ENCODE data around the gene CAPN5. TPM values are rescaled to one million over a fixed set of nuclear protein-coding genes. Genes with fewer than 3 reads are reported as not detected.

The CAPN5 gene
- total and polyA plus RNA-seq, 10 of the 15 experiments (the other 5 are each of a cell fraction or from before 2014, with no cell fraction given): 0.02 to 0.33 (median 0.07) TPM; not detected in 3

DNA sequence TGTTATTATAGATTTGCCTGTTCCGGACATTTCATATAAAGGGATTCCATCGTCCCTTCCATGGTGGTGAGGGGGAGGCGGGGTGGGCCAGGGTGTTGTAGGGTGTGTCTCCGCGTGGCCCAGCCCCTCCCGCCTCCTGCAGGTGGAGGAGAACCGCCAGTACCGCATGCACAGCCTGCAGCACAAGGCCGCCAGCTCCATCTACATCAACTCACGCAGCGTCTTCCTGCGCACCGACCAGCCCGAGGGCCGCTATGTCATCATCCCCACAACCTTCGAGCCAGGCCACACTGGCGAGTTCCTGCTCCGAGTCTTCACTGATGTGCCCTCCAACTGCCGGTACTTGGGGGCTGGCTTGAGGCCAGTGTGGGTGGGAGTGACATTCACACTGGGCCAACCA is 53.8 kb downstream of the CAPN5 start:
- H3K27ac ChIP-seq (ENCODE audit: control insufficient read depth, insufficient read depth): no peak overlapping the region
- no peak overlapping the region for H2AFZ ChIP-seq (ENCODE audit: control insufficient read depth, low read depth, low read length)
- intact Hi-C loops (cut with micrococcal nuclease; ENCODE audit: unreplicated experiment): no loop called here
- ChIA-PET SMC1A (ENCODE audit: uncharacterized antibody, unreplicated experiment) (no interaction called here), CTCF (no interaction called here), POLR2A (no interaction called here), RAD21 (ENCODE audit: unreplicated experiment) (no interaction called here)
- H3K4me2 ChIP-seq (ENCODE audit: control insufficient read depth, insufficient read depth): no peak overlapping the region
- ATAC-seq (no peak), FAIRE-seq (no peak), DNase-seq (ENCODE audit: low read depth, low spot score) (no peak)
- no peaks in the 10 kb centered on the region for H3K9me3 ChIP-seq (replicated peaks; ENCODE audit: control insufficient read depth, insufficient read depth, low read length)
- TF ChIP-seq EZH2 (IDR thresholded peaks at IDR 0.05; ENCODE audit: borderline replicate concordance, control insufficient read depth, low read depth, low read length): no peak
- no peak for TF ChIP-seq HDAC2 (IDR thresholded peaks at IDR 0.05)
- no peak for TF ChIP-seq ASH2L (IDR thresholded peaks at IDR 0.05; ENCODE audit: borderline replicate concordance, low read depth)
- TF ChIP-seq CBFB (IDR thresholded peaks at IDR 0.05; ENCODE audit: low read depth): no peak
- TF ChIP-seq TCF12 (IDR thresholded peaks at IDR 0.05; ENCODE audit: low read depth, low read length): no peak
- TF ChIP-seq, protein P1, sequence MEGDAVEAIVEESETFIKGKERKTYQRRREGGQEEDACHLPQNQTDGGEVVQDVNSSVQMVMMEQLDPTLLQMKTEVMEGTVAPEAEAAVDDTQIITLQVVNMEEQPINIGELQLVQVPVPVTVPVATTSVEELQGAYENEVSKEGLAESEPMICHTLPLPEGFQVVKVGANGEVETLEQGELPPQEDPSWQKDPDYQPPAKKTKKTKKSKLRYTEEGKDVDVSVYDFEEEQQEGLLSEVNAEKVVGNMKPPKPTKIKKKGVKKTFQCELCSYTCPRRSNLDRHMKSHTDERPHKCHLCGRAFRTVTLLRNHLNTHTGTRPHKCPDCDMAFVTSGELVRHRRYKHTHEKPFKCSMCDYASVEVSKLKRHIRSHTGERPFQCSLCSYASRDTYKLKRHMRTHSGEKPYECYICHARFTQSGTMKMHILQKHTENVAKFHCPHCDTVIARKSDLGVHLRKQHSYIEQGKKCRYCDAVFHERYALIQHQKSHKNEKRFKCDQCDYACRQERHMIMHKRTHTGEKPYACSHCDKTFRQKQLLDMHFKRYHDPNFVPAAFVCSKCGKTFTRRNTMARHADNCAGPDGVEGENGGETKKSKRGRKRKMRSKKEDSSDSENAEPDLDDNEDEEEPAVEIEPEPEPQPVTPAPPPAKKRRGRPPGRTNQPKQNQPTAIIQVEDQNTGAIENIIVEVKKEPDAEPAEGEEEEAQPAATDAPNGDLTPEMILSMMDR (IDR thresholded peaks at IDR 0.05 in 2 of 3, conservative IDR thresholded peaks at IDR 0.05 in 1 of 3; ENCODE audit: control insufficient read depth in 2 of 3, extremely low read depth in 1 of 3, insufficient read depth in 1 of 3, low read depth in 3 of 3, low read length in 3 of 3): no peak
- TF ChIP-seq, protein P2, sequence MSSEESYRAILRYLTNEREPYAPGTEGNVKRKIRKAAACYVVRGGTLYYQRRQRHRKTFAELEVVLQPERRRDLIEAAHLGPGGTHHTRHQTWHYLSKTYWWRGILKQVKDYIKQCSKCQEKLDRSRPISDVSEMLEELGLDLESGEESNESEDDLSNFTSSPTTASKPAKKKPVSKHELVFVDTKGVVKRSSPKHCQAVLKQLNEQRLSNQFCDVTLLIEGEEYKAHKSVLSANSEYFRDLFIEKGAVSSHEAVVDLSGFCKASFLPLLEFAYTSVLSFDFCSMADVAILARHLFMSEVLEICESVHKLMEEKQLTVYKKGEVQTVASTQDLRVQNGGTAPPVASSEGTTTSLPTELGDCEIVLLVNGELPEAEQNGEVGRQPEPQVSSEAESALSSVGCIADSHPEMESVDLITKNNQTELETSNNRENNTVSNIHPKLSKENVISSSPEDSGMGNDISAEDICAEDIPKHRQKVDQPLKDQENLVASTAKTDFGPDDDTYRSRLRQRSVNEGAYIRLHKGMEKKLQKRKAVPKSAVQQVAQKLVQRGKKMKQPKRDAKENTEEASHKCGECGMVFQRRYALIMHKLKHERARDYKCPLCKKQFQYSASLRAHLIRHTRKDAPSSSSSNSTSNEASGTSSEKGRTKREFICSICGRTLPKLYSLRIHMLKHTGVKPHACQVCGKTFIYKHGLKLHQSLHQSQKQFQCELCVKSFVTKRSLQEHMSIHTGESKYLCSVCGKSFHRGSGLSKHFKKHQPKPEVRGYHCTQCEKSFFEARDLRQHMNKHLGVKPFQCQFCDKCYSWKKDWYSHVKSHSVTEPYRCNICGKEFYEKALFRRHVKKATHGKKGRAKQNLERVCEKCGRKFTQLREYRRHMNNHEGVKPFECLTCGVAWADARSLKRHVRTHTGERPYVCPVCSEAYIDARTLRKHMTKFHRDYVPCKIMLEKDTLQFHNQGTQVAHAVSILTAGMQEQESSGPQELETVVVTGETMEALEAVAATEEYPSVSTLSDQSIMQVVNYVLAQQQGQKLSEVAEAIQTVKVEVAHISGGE (CRISPR knock-in tag; IDR thresholded peaks at IDR 0.05): no peak
- TF ChIP-seq ZNF24 (IDR thresholded peaks at IDR 0.05): no peak
- TF ChIP-seq SP1 (IDR thresholded peaks at IDR 0.05; ENCODE audit: low read depth, low read length): no peak
- no peak for TF ChIP-seq BMI1 (IDR thresholded peaks at IDR 0.05; ENCODE audit: borderline replicate concordance)
- TF ChIP-seq TAF1 (IDR thresholded peaks at IDR 0.05; ENCODE audit: borderline replicate concordance, low read depth, low read length): no peak
- TF ChIP-seq, protein P3, sequence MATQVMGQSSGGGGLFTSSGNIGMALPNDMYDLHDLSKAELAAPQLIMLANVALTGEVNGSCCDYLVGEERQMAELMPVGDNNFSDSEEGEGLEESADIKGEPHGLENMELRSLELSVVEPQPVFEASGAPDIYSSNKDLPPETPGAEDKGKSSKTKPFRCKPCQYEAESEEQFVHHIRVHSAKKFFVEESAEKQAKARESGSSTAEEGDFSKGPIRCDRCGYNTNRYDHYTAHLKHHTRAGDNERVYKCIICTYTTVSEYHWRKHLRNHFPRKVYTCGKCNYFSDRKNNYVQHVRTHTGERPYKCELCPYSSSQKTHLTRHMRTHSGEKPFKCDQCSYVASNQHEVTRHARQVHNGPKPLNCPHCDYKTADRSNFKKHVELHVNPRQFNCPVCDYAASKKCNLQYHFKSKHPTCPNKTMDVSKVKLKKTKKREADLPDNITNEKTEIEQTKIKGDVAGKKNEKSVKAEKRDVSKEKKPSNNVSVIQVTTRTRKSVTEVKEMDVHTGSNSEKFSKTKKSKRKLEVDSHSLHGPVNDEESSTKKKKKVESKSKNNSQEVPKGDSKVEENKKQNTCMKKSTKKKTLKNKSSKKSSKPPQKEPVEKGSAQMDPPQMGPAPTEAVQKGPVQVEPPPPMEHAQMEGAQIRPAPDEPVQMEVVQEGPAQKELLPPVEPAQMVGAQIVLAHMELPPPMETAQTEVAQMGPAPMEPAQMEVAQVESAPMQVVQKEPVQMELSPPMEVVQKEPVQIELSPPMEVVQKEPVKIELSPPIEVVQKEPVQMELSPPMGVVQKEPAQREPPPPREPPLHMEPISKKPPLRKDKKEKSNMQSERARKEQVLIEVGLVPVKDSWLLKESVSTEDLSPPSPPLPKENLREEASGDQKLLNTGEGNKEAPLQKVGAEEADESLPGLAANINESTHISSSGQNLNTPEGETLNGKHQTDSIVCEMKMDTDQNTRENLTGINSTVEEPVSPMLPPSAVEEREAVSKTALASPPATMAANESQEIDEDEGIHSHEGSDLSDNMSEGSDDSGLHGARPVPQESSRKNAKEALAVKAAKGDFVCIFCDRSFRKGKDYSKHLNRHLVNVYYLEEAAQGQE (IDR thresholded peaks at IDR 0.05; ENCODE audit: low read depth, low read length): no peak
- no peak for TF ChIP-seq RELA (IDR thresholded peaks at IDR 0.05; ENCODE audit: borderline replicate concordance, partially characterized antibody)
- TF ChIP-seq TARDBP (IDR thresholded peaks at IDR 0.05; ENCODE audit: borderline replicate concordance): no peak
- no peak for TF ChIP-seq MEF2A (IDR thresholded peaks at IDR 0.05; ENCODE audit: insufficient read depth, low read depth, low read length)
- no peak for TF ChIP-seq GABPA (IDR thresholded peaks at IDR 0.05; ENCODE audit: low read depth)
- no peak for TF ChIP-seq RFX5 (IDR thresholded peaks at IDR 0.05; ENCODE audit: low read depth, low read length)
- no peaks in the 10 kb centered on the region for H3K4me1 ChIP-seq (ENCODE audit: control insufficient read depth, insufficient read depth, low read length)
- no TSS peak for BruUV-seq (replicated peaks)
- H3K9ac ChIP-seq (ENCODE audit: control insufficient read depth, insufficient read depth, low read length): no peak overlapping the region
- no peaks in the 10 kb centered on the region for H4K20me1 ChIP-seq (ENCODE audit: control insufficient read depth, insufficient read depth)
- H3K79me2 ChIP-seq (ENCODE audit: control insufficient read depth, insufficient read depth, low read length): no peaks in the 10 kb centered on the region
- 55% methylated on average over 15 of the region's 19 CpGs for WGBS (ENCODE audit: insufficient coverage, insufficient replicate concordance, low lambda C conversion rate, missing lambda C conversion rate)
- H3K27me3 ChIP-seq (replicated peaks in 1 of 2; ENCODE audit: control insufficient read depth in 2 of 2, insufficient read depth in 2 of 2, low read length in 1 of 2): no peaks in the 10 kb centered on the region; a peak in 2 of 4 replicates
- H3K36me3 ChIP-seq (ENCODE audit: control insufficient read depth in 2 of 2, insufficient read depth in 2 of 2, low read length in 1 of 2): no peaks in the 10 kb centered on the region
- no peak overlapping the region for H3K4me3 ChIP-seq
- in situ Hi-C loops (cut with MboI): no loop called here
